Measurements from ENCODE around the gene AKT1.
"Not testable (repeated sequence)": the region's sequence is repeated elsewhere in the genome, so short reads cannot be mapped to it uniquely, and the experiment has no call there.

The AKT1 gene

DNA sequence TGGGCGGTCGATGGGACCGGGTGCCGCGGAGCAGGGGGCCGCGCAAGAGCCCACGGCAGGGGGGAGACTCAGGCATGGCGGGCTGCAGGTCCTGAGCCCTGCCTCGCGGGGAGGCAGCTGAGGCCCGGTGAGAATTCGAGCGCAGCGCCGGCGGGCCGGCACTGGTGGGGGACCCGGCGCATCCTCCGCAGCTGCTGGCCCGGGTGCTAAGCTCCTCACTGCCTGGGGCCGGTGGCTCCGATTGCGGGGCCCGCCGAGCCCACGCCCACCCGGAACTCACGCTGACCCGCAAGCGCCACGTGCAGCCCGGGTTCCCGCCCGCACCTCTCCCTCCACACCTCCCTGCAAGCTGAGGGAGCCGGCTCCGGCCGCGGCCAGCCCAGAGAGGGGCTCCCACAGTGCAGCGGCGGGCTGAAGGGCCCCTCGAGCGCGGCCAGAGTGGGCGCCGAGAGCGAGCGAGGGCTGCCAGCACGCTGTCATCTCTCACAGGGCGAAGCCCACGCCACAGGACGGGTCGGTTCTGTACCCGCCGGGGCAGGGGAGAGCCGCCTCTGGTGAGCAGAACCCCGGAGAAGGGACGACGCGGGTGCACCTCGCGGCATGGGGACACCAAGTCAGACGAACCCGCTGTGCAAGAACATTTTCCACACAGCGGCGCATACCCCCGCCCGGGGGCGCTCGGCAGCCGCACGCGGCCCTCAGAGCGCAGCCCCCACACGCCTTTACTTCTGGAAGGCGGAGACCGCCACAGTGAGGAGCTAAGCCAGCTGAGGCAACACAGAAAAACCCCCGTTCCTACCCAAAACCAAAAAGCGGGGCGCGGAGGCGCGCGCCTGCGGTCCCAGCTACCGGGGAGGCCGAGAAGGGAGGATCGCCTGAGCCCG is 43.8 kb downstream of the AKT1 start:
- no peak for DNase-seq

DNA sequence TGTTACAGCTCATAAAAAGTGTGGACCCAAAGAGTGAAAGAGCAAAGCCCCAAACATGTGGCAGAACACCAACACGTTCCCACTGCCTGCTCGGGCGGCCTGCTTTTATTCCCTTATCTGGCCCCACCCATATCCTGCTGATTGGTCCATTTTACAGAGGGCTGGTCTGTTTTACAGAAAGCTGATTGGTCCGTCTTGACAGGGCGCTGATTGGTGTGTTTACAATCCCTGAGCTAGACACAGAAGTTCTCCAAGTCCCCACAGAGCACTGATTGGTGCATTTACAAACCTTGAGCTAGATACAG is 44.8 kb downstream of the AKT1 start:
- not testable (repeated sequence) for DNase-seq

DNA sequence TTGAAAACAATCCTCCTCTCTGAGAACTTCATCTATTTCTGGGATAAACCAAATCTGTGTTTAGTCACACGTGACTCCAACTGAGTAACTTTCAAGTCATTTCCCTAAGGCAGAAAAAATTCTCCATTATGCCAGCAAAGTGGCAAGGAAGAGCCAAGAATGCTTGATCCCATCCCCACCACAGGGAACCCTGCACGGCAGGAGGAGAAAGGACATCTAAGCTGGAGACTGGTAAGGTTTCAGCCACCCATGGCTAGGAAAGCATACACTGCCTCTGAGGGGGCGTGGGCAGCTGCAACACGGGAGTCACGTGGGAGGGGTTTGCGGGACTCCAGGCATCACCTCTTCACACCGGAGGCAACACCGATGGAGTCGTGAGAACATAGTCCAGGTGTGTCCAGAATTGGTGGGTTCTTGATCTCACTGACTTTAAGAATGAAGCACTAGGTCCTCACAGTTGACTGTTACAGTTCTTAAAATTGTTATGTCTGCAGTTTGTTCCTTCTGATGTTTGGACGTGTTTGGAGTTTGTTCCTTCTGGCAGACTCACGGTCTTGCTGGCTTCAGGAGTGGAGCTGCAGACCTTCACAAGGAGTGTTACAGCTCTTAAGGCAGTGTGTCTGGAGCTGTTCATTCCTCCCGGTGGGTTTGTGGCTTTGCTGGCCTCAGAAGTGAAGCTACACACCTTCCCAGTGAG is 45.3 kb downstream of the AKT1 start:
- DNase-seq, result no peak

GRCh38 chr14:104749111-104749649 is 46.4 kb downstream of the AKT1 start:
- no peak for DNase-seq

- DNase-seq, result no peak
Measured at GRCh38 chr14:104747876-104748275, 47.7 kb downstream of the AKT1 start.

DNA sequence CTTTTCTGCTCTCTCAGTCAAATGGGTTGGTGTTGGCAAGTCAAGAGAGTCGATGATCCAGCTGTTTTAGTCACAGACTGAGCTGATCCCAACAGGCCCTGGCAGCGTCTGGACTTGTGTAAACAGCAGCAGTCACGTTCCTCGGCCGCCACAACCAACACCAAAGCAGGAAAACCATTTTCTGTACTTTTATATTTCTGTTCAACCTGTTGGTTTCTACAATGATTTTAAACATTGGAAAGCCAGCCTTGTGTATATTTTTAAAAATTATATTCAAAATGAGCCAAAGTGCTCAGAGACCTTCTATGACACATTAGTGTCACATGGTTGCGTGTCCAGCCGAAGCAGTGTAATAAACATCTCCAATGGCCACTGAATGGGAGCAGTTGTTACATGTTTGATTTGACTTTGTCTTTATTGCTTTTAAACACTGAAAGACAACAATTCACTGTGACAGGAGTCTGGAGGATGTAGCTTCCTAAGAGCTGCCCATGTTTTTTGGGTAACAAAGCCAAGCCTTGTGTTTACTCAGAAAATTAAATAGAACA is 48.5 kb downstream of the AKT1 start:
- no peak for DNase-seq

- DNase-seq, result no peak
Measured at GRCh38 chr14:104746071-104746545, 49.4 kb downstream of the AKT1 start.

- DNase-seq, result no peak
Measured at GRCh38 chr14:104745431-104745830, 50.1 kb downstream of the AKT1 start.

DNA sequence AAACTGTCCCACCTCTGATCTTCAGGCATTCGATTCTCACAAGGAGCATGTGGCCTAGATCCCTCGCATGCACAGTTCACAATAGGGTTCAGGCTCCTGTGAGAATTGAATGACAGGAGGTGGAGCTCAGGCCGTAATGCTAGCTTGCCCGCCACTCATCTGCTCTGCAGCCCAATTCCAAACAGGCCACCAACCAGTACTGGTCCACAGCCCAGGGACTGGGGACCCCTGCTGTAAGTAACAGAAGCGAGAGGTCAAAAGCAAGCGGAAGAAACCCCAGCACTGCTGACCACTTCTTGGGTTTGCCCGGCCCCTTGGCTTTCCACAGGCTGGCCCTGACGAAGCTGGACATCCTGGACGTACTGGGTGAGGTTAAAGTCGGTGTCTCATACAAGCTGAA is 51.1 kb downstream of the AKT1 start:
- DNase-seq, result no peak

GRCh38 chr14:104743461-104744380 is 51.8 kb downstream of the AKT1 start:
- DNase-seq, result no peak

GRCh38 chr14:104742586-104743455 is 52.7 kb downstream of the AKT1 start:
- no peak for DNase-seq

DNA sequence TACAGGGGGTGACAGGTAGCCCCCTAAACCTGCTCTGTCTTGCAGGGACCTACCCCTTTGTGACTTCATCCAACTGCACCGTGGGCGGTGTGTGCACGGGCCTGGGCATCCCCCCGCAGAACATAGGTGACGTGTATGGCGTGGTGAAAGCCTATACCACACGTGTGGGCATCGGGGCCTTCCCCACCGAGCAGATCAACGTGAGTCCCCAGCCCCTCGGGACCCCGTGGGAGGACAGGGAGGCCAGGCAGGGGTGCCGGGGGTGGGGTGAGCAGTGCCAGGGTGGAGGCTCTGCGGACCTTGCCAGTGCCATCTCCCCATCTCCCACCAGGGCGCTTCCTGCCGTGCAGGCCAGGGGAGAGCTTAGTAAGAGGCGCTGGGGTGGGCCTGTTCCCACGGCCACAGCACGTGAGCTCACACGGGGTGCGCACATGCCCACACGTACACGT is 53.7 kb downstream of the AKT1 start:
- no peak for DNase-seq

GRCh38 chr14:104741108-104741802 is 54.3 kb downstream of the AKT1 start:
- no peak for DNase-seq

GRCh38 chr14:104739546-104740516 is 55.7 kb downstream of the AKT1 start:
- DNase-seq, result no peak

GRCh38 chr14:104739026-104739425 is 56.5 kb downstream of the AKT1 start:
- DNase-seq, result no peak

DNA sequence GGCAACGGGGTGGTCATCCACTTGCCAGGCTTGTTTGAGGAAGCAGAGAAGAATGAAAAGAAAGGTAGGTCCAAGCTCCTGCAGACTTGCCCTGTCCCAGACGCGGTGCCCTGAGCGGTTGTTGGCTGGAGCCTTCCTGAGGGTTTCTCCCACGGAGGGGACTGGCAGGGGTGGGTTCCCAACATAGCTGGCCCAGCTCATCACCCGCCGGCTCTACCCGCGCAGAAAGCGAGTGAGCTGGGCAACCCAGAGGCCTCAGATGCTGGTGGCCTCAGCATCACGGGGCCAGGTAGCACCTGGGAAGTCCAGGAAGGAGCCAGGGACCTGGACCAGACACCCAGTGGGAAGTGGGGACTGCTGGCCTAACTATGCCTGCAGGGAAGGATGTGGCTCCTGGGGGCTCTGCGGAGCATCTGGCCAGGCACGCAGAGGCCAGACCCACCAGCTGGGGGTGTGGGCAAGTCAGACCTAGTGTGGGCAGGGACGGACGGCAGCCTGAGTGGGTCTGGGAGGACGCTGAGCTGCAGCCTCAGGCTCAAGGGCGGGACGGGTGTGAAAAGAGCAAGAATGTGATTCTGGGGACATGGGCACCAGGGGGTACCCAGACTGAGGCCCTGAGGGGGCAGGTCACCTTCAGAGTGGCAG is 57.1 kb downstream of the AKT1 start:
- no peak for DNase-seq

- no peak for DNase-seq
Measured at GRCh38 chr14:104735830-104736642, 59.5 kb downstream of the AKT1 start.
